ENCODE results near the gene SMIM15.

- TF ChIP-seq CTCF (IDR thresholded peaks at IDR 0.05) (no peak), REST (IDR thresholded peaks at IDR 0.05; ENCODE audit: low read depth, low read length) (no peak), USF1 (IDR thresholded peaks at IDR 0.05; ENCODE audit: borderline replicate concordance, low read depth) (no peak), MAX (IDR thresholded peaks at IDR 0.05; ENCODE audit: low read depth) (no peak), POLR2AphosphoS5 (IDR thresholded peaks at IDR 0.05; ENCODE audit: low read depth, low read length) (no peak), YY1 (IDR thresholded peaks at IDR 0.05; ENCODE audit: low read depth) (no peak), PBX3 (IDR thresholded peaks at IDR 0.05) (no peak), EP300 (IDR thresholded peaks at IDR 0.05; ENCODE audit: borderline replicate concordance in 1 of 2, low read depth in 1 of 2, low read length in 1 of 2) (no peak), MEF2A (IDR thresholded peaks at IDR 0.05; ENCODE audit: borderline replicate concordance, low read depth) (no peak), TAF1 (IDR thresholded peaks at IDR 0.05; ENCODE audit: borderline replicate concordance, low read depth, low read length) (no peak), RFX5 (IDR thresholded peaks at IDR 0.05; ENCODE audit: low read length) (no peak), EZH2phosphoT487 (IDR thresholded peaks at IDR 0.05; ENCODE audit: borderline replicate concordance, low read depth) (no peak), GABPA (IDR thresholded peaks at IDR 0.05; ENCODE audit: low read depth) (no peak)
Observed at GRCh38 chr5:61200582-61201155, 38.4 kb upstream of the SMIM15 start.
